Dedifferentiated amniotic fluid mesenchymal stem cell (primary cell): ENCODE measurements around the gene LFNG.

Source experiments
- DNase-seq: peaks from one replicate; pipeline ENCODE4 v3.0.0-alpha.2; 2016; ENCODE audit errors: extremely low spot score

LFNG gene

DNA sequence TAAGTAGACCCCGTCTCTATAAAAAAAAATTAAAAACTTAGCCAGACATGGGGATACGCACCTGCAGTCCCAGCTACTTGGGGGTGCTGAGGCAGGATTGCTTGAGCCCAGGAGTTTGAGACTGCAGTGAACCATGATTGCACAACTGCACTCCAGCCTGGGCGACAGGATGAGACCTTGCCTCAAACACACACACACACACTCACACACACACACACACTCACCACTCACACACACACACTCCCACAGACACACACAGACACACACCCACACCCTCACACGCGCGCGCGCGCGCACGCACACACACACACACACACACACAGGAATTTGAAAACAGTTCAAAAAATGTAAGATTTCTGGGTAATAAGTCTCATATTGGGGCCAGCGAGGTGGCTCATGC lies 34.7 kb upstream of the LFNG start:
- no peak for DNase-seq

DNA sequence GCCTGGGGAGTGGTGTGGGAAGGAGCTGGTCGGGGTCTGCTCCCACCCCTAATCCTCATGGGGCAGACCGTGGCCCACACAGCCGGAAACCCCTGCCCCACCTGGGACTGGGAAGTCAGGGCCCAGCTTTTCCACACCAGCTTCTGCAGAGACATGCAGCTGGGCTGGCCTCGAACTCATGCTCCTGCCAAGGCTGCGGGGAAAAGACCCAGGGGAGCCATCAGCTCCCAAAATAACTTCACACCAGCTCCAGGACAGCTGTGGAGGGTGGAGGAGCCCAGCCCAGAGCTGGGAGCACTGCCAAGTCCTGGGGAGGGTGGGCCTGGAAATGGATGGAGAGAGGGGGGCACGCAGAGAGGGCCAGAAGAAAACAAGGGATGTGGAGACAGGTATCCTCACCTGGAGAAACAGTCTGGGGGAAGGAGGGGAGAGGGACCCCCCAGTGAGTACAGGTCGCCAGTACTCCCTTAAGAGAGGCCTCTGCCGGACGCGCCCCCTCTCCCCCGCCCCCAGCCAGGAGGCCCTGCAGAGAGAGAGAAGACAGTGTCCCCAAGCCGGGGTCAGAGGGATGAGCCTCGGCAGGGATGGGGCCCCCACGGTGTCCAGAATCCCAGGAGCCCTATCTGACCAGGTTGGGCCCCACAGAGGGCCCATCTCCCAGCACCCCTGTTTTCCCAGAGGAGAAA lies 31.8 kb upstream of the LFNG start:
- DNase-seq = no peak

DNA sequence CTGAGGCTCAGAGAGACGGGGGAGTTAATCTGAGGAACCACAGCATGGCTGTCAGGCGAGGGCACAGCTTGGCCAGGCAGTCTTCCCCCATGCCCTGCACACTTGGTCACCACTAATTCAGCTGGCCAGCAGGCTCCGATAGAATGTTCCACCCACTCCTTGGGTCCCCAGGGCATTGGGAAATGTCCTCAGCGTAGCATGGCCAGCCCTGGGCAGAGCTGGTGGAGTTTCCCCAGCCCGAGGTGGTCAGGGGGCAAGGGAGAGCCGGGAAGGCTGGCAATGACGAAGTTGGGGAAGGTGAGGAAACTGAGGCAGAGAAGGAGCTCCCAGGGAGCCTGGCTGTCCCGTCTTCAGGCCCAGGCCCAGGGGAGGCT lies 31.3 kb upstream of the LFNG start:
- DNase-seq = no peak

DNA sequence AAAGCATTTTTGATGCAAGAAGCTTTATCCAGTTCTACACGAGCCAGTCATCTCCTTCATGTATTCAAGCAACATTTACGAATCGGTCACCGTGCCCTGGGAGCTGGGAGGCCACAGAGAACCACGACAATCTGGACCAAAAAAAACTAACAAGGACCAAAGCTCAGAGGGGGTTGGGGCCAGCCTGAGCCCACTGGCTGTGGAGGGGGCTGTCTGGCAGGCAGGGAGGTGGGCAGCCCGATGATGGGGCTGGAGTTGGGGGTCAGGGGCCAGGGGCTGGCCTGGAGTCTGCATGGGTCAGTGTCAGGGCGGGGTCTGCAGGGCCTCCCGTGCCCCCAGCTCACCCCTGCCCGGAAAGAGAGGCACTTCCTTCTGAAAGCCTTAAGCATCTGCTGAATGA lies 30.9 kb upstream of the LFNG start:
- no peak for DNase-seq

DNA sequence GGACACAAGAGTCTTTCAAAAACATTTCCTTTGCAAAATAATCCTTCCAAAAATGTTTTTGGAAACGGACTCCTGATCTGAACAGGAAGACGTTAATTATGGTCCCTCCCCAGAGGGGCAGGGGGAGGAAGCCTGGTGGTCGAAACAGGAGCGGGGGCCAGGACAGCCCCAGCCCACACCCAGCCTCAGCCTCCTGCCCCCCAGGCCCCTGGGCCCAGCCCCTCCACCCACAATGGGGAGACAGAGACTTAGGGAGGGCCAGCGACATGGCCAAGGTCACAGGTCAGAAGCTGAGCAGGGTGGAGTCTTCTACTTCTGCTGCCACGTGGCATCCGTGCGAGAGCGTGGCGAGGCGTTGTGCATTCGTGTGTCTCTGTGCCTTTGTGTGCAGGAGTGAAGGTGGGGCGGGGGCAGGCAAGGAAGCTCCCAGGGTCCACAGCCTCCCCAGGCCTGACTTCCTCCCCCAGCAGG lies 29.4 kb upstream of the LFNG start:
- no peak for DNase-seq

DNA sequence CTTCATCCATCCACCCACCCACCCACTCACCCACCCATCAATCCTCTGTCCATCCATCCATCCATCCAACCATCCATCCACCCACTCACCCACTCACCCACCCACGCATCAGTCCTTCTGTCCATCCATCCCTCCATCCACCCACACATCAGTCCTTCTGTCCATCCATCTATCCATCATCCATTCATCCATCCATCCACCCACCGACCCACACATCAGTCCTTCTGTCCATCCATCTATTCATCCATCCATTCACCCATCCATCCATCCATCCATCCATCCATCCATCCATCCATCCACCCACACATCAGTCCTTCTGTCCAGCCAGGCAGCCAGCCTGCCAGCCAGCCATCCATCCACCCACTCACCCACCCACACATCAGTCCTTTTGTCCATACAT lies 27.5 kb upstream of the LFNG start:
- DNase-seq = no peak

DNA sequence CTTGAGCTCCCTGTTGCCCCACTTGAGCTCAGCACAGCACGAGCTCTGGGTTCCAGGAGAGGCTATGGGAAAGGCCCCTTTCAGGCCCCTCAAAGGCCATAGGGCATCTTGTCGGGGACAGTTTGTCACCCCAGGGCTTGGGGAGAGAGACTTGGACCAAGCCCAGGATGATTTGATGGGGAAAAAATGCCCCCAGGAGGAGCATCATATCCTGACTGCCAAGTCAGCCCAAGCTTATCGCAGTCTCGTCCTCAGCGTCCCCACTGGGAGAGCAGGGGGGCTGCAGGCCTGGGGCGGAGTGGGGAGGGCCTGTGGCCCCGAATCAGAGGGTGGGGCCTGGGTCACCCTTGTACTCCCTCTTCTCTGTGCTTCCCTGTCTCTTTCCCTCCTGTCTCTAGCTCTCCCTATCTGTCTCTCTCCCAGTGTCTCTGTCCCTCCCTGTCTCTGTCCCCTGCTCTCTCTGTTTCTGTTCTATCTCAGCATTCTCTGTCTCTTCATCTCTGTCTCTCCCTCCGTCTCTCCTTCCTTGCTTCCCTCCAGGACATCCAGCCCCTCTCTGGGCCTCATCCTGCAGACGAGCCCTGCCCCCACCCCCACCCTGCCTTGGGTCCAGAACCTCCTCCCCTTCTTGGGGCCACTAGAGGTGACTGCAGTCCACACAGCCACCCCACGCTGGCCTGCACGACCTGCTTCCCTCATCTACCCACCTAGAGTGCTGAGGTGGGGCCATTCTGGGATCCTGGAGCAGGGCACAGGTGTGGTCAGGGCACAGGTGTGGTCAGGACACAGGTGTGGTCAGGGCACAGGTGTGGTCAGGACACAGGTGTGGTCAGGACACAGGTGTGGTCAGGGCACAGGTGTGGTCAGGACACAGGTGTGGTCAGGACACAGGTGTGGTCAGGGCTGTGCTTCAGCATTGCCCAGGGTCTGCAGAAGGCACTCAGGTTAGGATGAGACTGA lies 26.1 kb upstream of the LFNG start:
- DNase-seq = no peak

DNA sequence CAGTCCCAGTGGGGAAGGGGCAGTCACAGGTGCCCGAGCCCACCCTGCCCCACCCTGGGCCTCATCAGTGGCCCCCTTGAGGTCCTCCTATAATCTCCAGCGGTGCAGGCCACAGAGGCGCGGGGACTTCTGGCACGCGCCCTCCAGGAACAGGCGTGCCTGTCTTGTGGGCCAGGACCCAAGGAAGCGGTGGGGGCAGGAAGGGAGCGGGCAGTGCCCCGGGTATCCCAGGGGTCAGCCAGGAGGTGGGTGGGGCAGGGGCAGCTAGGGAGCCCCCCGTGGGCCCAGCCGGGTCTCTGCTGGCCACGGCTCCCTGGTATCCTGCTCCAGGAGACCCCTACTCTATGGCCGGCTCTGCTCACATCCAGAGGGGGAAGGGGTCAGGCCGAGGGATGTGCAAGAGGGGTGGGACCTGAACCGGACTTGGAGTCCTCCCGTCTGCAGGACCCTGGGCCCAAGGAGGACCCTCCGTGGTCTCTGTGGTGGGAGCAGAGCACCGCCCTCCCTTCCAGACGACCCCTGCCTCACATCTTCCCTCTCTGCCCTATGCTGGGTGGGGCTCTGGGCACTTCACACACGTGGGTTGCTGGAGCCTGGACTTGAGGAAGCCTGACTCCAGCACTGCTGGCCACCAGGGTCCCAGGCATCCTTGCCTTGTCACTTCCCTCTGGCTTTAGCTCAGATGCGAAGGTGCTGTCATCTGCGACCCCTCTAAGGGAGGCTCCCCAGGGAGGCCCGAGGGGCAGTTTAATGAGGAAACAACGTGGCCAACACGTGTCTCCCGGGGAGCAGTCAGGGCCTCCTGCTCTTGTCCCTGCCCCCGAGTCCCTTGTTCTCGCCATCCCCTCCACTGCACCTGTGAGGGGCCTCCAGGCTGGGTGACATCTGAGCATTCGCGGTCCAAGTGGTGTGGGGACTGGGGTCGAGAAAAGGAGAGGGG lies 25.1 kb upstream of the LFNG start:
- DNase-seq = no peak

DNA sequence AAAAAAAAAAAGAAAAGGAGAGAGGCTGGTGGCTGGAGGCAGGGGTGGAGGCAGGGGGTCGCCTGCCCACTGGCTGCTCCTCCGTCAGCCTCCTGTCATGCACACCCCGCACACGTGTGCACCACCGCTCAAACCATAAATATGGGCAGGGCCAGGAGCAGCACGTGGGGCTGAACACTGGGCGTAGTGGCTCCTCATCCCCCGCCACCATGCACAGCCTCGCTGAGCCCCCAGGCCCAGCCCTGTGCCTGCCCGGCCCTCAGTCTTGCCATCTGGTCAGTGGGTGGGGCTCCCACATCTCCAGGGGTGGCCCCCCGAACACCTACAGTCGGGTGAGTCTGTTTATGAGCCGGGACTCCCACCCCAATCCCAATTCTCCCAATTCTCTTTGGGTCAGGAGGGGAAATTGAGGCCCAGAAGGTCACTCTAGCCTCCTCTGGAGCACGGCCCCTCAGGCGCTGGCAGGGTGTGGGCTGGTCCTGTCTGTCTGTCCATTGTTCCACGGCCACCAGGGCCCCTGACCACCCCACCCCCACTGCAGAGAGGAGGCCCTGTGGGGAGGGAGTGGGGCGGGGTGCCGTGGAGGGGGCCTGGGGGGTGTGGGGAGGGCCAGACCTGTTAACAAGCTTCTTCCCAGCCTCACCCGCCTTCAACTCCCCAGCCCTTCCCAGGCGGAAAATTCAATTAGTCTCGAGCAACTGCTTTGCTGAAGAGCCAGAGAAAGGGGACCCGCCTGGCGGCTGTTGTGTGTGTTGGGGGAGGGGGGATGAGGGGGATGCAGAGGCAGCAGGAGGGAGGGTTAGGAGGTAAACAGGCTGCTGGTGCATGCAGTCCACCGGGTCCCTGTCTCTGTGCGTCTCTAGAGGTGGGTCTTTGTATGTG lies 23.9 kb upstream of the LFNG start:
- no peak for DNase-seq

DNA sequence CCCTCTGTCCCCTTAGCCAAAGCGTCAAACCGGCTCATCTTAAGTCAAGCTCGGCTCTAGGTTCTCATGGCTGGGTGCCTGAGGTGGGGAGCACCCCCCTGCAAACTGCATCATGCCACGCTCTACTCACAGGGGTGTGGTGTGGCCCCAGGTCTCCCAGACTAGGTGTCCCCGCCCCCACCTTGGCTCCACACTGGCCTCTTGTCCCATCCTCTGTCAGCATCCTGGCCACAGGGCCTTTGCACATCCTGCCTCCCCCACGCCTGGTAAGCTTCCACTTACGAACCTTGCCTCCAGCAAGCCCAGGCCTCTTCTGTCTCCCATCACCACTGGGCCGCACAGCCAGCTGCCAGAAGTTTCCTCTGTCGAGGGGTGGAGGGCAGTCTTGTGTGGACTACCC lies 23.2 kb upstream of the LFNG start:
- DNase-seq = no peak

DNA sequence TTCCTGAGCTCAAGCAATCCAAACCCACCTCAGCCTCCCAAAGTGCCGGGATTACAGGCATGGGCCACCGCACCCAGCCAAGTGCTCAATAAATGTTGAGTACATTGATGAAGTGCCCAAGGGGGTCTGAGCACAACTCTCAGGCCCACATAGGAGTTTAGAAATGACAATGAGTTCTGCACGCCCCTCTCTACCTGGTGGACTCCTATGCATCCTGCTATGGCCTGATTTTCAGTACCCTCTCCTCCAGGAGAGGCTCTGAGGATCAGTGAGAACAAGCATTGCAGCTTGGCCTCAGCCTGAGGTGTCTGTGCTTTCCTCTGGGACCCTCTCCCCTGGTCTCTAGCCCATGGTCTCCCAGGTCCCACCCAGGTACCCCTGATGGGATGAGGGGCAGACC lies 22.5 kb upstream of the LFNG start:
- DNase-seq = no peak

DNA sequence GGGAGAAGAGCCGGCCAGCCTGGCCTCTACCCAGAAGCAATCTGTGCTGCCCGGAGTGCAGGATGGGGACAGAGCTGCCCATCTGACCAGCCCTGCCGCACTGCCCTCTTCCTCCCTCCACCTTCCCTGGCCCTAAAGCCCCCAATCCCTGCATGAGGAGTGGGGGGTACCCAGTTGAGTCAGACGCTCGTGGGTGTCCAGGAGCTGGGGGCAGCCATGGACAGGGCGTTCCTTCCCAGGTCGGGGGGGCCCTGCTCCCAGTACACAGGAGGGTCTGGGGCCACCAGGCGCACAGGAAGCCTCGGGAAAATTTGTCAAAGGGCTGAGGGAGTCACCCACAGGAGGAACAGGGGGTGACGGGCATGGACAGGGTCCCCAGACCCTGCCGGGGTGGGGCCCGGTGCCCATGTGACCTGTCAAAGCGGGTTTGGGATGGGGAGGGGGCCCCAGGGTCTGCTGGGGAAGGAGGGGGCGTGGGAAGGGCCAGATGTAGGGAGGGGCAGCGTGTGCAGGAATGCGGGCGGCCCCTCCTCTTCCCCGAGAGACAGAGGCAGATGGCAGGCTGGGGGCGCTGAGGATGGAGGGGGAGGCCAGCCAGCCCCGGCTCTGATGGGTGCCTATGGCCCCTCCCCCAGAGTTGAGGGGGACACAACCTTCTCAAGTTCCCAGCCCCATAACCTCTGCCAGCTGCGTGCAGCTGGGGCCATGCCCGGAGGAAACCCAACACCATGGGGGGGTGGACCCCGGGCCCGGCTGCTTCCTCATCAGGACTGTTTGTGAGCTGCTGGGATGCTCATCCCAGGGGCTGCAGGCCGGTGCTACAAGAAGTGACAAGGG lies 21.9 kb upstream of the LFNG start:
- DNase-seq = no peak

DNA sequence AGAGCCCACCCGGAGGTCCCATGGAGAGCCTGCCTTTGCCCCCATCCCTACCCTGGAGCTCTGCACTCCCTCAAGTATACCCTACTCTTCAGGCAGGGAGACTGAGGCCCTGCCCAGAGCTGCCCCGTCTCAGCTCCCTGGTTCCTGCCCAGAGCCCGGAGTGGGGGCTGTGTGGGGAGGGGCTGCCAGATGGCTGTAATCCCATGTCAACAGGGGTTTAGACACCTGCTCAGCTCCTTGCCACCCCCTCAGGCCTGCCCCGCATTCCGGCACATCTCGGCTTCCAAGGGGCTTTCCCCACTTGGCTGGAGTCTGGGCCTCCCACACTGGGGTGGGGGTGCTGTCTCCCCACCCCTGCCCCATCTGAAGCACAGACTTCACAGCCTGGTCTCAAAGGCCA lies 20.9 kb upstream of the LFNG start:
- DNase-seq = no peak

DNA sequence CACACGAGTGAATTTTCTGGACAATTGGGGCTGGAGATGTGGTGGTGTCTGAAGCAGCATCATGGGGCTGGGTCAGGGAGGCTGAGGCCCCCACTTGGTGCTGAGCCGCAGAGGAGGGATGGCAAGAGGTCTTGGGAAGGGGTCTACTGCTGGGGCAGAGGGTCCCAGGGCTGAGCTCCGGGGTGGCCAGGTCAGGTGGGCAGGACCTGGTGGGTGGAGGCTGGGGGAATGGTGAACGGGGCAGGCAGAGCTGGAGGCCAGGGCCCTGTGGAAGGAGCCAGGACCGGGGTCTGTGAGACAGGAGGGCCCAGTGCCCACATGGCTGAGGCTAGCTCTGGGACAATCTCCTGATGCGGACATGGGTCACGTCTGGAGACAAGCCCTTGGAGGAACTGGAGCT lies 20.4 kb upstream of the LFNG start:
- DNase-seq = no peak

DNA sequence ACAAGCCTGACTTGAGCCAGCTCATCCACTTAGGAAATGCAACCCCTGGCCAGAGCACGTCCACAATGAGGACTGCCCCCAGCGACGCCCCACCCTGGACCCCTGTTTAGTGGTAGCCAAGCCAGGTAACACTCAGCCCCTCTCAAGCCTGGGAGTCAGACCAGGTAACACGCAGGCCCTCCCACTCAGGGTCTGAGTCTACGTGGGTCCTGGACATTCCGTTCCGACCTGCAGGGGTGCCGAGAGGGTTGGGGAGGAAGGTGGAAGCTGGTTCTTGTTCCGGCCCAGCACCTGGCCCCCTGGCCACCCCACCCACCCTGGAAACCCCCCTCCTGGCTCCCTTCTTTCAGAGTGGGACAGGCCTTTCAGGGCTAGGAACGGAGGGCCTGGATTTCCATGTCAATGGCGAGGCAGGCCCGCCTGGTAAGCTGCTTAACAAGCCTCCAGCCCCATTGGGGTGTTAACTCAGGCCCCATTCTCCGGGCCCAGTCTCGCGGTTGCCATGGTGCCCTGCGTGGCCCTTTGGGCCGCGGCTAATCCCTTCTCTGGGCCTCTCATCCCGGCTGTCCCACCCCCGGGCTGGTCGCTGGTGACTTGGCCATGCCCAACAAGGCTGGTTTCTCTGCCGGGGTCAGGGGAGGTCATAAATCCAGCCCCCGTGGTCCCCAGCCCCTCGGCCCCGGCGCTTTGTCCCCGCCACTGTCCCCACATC lies 19.7 kb upstream of the LFNG start:
- DNase-seq = no peak

DNA sequence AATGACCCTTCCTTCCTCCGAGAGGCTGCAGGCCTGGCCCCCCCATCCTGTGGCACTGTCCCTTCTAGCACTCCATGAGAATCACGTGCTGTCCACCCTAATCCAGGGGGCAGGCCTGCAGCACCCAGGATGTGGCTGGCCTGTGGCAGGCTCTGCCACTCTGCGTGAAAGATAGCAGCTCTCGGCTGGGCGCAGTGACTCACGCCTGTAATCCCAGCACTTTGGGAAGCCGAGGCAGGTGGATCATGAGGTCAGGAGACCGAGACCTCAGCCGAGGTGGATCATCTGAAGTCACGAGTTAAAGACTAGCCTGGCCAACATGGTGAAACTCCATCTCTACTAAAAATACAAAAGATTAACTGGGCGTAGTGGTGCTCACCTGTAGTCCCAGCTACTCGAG lies 18.9 kb upstream of the LFNG start:
- DNase-seq = no peak

DNA sequence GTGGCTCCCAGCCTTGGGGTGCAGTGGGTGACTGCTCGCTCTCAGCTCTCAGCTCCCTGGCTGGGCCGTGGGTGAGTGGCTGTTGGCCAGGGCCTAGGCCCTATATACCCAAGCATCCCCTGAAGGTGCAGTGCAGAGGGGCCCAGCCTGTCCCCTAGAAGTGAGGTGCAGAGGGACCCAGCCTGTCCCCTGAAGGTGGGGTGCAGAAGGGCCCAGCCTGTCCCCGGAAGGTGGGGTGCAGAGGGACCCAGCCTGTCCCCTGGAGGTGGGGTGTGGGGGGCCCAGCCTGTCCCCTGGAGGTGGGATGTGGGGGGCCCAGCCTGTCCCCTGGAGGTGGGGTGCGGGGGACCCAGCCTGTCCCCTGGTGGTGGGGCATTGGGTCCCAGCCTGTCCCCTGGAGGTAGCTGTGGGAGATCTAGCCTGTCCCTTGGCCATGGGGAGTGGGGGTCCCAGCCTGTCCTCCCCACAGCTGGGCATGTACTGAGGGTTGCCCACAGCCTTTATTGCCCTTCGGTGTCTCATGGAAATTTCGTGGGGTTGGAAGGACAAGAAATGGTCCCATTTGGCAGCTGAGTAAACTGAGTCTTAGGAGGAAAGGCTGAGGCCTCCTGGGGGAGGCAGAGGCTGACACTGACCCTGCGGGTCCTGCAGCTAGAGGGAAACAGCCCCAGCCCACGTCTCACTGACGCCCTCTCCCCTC lies 17.5 kb upstream of the LFNG start:
- no peak for DNase-seq

DNA sequence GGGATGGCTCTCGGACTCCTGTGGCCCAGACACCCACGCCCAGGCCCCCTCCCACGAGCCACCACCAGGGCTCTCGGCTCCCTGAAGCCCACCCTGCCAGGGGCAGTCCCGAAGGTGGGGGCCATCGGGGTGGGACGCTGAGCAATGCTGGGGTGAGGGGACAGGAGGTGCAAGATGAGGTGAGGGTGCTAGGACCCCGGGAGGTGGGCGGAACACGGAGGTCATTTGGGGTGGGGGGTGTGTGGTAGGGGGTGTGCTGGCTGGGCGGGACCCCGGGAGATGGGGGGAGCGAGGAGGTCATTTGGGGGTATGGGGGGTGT lies 17.0 kb upstream of the LFNG start:
- no peak for DNase-seq
